LNCAP (cell line): ENCODE measurements around the gene TSR3.

Source experiments
- TF ChIP-seq, protein P1 (sequence below): fragments of 450-650 bp; IDR thresholded peaks from 2 replicates; pipeline ENCODE4 v1.5.1; 2017; ENCODE audit warnings: mild to moderate bottlenecking

Gene TSR3

DNA sequence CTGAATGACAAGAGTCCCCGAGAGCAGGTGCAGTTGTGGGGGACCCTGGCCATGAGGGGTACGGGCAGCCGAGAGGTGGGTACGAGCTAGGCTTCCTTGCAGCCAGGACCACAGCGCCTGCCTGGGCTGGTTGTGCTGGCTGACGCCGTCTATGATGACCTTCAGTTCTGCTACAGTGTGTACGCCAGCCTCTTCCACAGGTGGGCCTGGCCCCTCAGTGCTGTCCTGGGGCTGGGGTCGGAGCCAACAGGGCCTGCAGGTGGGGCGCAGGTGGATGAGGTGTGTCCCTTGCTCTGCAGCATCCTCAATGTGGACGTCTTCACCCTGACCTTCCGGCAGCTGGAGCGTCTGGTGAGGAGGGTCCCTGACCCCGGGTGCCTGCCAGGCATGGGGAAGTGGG lies 7.2 kb downstream of the TSR3 start:
- TF ChIP-seq, protein P1, sequence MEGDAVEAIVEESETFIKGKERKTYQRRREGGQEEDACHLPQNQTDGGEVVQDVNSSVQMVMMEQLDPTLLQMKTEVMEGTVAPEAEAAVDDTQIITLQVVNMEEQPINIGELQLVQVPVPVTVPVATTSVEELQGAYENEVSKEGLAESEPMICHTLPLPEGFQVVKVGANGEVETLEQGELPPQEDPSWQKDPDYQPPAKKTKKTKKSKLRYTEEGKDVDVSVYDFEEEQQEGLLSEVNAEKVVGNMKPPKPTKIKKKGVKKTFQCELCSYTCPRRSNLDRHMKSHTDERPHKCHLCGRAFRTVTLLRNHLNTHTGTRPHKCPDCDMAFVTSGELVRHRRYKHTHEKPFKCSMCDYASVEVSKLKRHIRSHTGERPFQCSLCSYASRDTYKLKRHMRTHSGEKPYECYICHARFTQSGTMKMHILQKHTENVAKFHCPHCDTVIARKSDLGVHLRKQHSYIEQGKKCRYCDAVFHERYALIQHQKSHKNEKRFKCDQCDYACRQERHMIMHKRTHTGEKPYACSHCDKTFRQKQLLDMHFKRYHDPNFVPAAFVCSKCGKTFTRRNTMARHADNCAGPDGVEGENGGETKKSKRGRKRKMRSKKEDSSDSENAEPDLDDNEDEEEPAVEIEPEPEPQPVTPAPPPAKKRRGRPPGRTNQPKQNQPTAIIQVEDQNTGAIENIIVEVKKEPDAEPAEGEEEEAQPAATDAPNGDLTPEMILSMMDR, result no peak

DNA sequence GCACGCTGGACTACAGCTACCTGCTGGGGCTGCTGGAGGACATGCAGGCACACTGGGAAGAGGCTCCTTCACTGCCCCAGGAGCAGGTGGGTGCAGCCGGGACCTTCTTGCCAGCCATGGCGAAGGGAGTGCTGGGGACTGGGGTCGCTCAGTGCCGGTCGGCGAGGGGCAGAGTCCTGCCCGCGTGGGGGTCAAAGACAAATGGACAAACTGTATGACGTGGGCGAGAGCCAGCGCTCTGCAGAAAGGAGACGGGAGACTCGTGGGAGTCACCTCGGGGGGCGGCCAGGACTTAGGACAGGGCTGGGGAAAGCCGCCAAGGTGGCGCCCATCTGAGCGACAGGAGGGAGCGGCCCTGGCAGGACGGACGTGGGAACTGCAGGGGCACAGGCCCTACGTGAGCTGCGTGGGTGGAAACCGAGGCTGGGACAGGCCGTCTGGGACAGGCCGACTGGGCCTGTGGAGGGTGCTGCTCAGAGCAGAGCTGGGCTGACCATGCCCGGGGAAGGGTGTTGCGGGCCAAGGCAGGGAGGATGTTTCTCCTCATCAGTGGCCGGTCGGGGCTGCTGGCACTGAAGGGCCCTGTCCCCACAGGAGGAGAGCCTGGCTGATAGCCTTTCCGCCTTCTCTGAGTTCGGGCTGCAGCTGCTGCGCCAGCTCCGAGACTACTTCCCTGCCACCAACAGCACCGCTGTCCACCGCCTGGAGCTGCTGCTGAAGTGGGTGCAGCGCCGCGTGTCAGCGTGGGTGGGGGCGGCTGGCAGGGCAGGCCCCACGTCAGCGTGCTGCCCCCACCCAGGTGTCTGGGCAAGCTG lies 8.0 kb downstream of the TSR3 start:
- TF ChIP-seq, protein P1, result no peak

DNA sequence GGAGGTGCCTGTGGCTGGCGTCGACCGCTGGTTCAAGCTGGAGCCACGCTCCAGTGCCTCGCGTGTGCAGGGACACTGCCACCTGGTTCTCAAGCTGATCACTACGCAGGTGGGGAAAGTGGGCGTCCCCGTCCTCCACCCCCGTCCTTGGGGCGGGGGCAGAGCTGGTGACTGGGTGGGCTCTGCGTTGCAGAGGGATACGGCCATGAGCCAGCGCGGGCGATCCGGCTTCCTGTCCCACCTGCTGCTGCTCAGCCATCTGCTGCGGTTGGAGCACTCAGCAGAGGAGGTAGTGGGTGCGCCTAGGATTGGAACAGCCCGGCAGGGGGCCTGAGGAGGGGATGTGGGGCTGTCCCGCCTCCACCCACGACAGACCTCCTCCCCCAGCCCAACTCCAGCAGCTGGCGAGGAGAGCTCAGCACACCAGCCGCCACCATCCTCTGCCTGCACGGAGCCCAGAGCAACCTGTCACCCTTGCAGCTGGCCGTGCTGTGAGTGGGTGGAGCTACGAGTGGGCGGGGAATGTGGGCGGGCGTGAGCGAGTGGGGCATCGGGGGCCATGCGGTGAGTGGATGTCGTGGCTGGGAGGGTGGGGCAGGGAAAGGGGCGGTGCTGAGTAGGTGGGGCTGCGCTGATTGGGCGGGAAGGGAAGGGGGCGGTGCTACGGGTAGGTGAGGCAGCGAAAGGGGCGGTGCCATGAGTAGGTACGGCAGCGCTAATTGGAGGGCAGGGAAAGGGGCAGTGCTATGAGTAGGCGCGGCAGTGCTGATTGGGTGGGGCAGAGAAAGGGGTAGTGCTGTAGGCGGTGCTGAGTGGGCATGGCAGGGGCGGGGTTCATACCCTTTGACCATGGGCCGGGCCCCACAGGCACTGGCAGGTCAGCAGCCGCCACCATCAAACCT lies 8.9 kb downstream of the TSR3 start:
- TF ChIP-seq, protein P1, result no peak

DNA sequence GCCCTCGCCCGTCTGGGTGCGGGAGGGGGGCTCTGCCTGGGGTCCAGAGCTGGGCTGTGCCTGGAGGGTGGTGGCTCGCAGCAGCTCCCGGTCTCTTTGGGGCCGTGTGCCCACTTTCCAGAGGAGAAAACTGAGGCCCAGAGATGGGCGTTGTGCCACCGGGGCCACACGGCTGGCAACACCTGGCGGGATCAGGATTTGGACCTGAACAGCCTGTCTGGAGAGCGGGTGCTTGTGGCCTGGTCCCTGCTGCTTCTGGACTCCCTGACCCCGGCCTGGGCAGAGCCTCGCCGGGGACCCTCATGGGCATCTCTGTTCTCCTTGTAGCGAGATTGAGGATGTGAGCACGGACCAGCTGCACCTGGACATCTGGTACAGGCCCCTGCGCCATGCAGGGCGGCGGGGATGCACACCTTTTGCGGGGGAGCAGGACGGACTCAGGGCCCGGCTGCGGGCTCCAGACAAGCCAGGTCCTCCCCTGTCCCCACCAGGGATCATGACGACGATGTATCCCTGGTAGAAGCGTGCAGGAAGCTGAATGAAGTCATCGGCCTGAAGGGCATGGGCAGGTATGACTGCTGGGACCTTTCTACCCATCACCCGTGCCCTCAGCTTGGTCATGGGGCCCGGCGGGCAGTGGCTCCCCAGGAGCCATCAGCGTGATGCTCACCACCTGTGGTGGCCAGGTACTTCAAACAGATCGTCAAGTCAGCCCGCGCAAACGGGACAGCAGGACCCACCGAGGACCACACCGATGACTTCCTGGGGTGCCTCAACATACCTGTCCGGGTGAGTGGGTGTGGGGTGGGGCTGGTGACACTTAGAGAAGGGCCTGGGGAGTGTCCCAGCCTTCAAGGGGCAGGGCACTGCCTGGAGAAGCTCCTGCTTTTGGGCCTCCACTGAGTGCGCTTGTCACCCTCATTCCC lies 9.9 kb downstream of the TSR3 start:
- TF ChIP-seq, protein P1, result no peak

DNA sequence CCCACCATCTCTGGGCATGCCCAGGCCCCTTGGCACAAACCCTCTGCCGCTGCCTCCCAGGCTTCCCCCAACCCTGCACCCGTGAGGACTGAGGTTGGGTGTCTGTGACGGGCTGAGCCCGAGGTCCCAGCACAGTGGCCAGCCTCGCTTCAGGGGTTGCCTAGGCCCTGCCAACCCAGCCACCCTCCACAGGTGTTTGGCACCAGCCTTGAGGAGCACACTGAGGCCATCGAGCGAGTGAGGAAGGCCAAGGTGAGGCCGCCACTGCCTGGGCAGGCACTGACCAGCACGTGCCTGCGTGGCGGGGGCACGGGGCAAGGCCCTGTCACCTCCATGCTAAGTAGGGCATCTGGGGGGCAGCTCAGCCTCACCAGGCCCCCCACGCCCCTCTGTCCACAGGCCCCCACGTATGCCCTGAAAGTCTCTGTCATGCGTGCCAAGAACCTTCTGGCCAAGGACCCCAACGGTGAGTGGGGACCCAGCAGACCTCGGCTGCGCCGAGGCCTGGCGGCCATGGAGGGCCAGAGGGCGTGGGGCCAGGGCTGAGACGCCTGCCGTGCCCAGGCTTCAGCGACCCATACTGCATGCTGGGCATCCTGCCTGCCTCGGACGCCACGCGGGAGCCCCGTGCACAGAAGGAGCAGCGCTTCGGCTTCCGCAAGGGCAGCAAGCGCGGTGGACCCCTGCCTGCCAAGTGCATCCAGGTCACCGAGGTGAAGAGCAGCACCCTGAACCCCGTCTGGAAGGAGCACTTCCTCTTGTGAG lies 10.8 kb downstream of the TSR3 start:
- TF ChIP-seq, protein P1, result no peak

DNA sequence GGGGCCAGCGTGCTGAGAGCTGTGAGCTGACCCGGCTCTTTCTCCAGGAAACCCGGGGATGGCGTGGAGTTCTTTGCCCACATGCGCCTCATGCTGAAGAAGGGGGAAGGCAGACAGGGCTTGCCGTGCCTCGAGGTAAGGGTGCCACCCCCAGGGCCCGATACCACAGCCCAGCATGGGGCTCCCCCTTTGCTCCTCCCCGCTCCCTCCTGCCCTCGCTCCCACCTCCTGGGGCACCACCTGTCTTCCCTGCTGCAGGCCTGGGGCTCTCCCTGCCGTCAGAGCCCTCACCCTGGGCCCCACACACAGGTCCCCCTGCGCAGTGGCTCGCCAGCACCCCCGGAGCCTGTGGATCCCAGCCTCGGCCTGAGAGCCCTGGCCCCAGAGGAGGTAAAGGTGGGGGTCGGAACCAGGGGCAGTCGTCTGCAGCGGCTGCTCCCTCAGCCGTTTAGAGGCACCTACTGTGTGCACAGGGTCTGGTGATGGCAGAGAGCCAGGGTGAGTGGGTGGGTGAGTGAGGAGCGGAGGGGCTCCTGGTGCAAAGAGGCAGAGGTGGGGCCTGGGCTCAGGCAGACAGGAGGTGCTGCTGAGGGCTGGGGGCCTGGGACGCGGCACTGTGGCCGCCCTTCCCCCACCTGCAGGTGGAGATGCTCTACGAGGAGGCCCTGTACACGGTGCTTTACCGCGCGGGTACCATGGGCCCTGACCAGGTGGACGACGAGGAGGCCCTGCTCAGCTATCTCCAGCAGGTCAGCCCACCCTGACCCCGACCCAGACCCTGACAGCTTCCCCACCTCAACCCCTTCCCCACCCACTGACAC lies 12.6 kb downstream of the TSR3 start:
- TF ChIP-seq, protein P1, result no peak
